GM18505 (cell line): Measurements from ENCODE around the gene SMOC1.

ENCODE experiments used
- ATAC-seq: cut with Tn5 transposase; IDR thresholded peaks from one replicate; pipeline ENCODE4 v1.9.1; 2021; ENCODE audit not compliant: unreplicated experiment
- POLR2A ChIP-seq: IDR thresholded peaks from 4 replicates; pipeline ENCODE4 v1.6.1; 2011; ENCODE audit warnings: borderline replicate concordance; ENCODE audit not compliant: insufficient read depth, insufficient read length; ENCODE audit errors: extremely low read depth

Gene SMOC1

DNA sequence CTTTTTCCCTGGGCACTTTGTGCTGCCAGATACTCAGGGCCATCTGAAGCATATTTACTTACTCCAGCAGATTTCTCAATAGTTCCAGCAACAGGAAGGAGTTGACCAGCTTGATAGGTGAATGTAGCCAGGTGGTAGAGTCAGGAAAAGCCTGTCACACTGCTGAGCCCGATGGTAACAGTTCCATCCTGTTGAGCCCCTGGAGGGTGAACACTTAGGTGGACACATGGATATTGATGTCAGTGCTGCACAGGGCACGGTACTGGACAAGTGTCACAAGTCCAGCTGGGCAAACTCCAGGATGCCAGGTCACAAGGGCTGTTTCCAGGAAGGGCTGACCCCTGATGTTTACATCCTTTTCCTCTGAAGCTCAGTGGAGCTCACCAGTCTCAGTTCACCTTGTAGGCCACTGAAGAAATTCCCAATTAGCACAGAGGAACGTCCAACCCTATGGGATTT, 2.3 kb upstream of the SMOC1 start:
- TF ChIP-seq POLR2A, result no peak
- no peak for ATAC-seq

DNA sequence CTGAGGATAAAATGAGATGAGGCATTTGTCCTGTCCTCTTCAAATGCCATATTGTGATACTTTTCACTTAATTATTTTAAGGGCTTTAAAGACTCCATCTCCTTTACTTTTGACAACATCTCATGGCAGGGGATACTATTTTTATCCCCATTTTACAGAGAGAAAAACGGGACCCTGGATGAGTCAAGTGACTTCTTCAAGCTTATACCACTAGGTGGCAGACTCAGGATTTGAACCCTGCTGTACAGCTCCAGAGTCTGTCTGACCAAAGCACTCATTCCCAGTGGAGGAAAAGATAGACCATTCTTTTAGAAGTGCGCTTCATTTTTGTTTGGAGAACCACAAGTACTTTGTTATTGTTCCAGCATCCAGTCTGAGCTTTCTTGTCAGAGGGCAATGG, 1.7 kb upstream of the SMOC1 start:
- no peak for ATAC-seq
- no peak for TF ChIP-seq POLR2A

DNA sequence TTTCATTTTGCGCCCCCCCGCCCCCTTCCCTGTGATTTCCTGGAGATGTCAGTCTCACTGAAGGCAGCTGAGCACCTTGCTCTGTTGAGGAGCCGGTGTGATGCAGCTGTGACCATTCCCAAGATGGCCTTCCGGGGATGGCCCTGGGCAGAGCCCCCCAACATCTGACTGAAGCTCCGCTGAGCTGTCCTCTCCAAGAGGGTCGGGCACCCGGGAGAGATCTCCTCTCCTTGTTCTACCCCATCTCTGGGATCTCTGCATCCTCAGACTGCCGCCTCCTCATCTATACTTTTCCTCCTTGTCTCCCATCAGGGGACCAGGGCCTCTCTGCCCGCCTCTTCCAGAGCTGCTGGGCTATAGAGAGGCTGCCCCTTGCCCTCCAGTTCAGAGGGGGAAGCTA, 965 bp upstream of the SMOC1 start:
- TF ChIP-seq POLR2A, result no peak
- ATAC-seq, result no peak

DNA sequence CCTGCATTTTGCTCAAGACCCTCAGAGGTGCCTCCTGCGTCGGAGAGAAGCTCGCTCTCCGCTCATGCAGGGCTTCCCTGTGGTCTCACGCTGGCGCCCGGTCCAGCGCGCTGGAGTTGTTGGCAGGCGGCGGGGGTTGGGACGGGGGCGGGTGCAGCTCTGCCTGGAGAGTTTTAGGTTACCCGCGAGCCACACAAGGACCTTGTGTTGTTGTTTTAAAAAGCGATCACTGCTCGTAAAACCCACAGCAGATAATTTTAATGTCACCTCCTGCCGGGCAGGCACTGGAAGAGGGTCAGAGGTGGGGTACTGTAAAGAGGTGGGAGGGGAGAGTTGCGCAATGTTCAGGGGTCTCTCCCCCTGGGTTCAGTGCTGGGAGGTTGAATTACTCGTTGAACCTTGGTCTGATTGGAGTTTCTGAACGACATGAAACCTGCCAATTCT, 850 bp downstream of the SMOC1 start:
- TF ChIP-seq POLR2A, result no peak
- no peak for ATAC-seq

DNA sequence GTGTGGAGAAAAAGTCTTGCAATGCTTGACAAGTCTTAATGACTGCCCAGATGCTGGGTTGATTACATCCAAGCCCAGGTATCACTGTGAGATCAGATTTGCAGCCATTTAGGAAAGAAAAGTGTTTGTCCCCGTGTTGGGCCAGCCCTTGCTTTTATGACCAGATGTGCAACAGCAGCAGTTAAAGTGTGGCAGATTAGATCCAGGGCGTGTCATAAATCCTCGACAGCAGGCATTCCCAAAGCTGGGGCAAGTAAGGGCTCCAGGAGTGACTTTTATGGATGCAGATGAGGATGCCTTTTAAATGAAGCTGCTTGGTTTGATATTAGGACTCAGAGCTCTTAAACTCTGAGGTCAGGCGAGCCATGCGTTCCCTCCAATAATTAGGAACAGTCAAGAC, 1.7 kb downstream of the SMOC1 start:
- no peak for ATAC-seq
- TF ChIP-seq POLR2A, result no peak

DNA sequence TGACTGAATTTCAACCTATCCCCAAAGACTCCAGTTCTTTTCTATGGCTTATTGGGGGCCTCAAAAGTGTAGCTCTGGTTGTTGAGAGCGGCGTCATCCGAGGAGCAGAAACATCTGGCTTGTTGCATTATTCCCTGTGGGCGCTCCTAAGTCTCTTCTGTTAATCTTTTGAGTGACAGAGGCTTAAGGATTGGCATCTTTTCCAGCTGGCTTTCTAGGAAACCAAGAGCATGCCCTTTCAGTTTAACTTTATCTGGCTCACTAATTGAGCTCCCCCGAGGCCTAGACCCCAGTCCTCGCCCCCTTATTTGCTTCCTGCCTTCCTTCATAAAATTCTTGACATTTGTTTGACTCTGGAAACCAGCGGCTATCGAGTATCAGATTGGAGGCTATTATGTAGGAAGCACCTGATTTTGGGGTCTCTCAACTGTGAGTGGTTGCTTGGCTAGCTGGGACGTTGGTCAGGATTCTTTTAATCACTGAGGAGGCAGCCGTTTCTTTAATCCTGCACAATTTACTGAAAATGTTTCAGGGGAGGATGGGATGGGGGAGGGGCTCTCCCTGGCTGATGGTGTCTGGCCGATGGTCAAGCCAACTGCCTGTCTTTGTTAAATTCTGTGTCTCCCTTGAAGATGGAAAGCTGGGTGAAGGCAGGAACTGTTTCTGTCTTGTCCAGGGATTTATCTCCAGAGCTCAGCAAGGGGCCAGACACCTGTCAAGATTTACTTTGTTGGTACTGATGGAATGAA, 3.1 kb downstream of the SMOC1 start:
- no peak for ATAC-seq
- no peak for TF ChIP-seq POLR2A

DNA sequence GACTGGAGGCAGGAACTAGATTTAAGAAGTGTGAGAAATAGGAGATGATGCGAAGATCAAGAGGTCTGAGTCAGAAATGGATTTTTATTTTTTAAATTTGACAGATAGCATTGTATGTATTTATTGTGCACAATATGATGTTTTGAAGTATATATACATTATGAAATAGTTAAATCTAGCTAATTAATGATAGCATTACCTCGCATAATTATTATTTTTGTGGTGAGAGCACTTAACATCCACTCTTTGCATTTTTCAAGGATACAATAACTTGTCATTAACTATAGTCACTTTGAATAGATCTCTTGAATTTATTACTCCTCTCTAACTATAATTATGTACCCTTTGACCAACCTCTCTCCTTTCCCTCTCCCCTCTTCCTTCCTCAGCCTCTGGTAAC, 3.7 kb downstream of the SMOC1 start:
- ATAC-seq, result no peak
- TF ChIP-seq POLR2A, result no peak

DNA sequence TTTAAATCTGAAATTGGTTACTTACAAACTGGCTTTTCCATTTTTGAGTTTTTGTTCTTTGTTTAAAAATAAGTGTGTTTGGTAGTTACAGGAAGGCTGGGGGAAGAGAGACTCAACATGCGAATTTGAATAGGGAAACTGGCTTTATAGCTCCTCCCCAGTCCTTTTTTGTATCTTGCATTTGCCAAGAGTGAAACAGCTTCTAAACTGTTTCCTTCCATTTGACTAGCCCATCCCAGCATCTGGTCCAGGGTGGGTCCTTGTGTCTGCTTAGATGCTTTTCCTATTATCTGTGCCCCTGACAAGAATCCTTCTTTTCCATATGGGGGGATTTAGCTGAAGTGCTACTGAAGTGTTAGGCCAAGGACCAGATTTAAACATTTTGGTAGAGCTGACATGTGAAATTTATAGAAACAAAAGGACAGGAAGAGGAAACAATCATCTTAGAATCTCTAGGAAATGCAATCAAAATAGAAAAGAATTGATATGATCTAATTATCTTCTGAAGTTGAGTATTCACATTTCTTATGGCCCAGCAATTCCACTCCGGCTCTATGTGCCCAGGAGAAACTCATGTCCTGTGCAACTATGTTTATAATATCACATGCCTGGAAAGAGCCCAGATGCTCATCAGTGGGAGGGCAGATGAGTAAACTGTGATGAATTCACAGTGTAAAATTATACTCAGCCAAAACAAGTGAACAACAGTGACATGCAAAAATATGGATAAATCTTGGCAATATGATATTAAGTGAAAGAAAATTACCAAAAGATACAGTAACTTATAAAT, 7.4 kb downstream of the SMOC1 start:
- no peak for TF ChIP-seq POLR2A
- ATAC-seq, result no peak

DNA sequence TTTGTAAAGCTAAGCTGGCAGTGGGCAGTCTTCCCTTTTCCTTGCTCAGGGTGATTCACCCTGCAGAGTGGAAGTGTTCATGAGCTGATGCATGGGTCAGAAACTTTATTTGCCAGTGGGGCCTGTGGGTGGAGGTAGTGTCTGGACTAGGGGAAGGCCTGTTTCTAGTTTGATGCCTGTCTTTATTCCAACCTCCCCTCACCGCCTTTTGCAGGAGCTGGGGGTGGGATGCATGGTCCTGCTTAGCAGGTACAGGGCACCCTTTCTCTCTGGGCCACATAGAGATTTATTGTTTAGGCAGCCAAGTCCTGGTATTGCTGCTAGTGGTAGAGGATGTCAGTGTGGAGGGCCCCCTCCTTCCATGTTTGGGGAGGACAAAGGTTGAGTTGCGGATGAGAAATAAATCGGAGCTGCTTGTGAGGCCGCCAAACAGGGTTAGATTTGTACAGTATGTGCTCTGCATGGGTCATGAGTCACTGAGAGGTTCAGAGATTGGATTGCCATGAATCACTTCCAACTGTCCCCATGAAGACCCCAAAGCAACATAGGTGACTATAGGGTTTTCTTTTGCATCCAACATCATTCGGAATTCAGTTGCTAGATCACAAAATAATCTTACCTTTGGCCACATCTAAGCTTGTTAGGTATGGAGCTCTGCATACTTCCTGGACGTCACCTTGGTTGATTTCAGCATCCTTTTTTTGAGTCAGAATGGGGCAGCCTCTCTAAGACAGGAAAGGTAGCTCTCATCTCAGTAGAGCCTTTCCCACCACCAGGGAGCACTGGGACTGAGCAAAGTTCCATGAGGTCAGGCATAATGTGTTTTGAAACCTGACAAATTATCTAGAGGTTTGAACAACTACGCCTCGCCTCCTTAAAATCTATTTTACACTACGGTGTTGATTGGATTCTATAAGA, 8.8 kb downstream of the SMOC1 start:
- no peak for ATAC-seq
- TF ChIP-seq POLR2A, result no peak

DNA sequence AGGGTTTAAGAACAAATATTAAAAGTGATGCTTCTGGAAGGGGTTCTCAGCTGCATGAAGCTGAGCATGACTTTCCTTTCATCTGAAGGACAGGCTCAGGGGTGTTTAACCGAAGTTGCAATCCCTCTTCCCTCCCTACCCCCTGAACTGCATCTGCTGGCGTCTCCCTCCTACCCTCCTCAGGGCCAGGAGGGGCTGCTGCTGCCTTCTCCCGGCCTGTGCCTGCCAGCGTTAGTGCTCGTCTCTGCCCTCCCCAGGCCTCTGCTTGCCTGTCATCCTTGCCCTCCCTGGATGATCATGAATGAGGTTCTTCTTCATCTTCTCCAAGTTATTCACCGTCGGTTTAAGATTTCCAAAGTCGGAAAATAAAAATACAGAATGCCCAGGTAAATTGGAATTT, 12.2 kb downstream of the SMOC1 start:
- no peak for TF ChIP-seq POLR2A
- ATAC-seq, result no peak

DNA sequence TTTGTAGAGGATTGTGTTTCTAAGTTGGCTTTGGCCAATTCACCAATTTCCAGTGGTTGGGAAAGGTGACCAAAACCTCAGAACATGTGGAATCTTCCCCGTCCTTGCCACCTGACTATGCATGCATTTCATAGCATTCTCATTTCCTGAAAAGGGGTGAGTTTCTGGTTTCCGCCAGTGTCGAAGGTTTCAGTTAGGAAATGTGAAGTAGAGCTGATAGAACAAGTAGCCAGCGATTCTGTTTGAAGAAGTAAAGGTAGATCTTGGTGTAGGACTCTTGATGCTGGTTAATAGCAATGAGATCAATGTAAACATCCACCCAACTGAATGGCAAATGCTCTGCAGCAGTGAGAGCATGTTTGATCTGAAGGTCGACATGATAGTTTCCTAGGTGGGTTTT, 15.9 kb downstream of the SMOC1 start:
- TF ChIP-seq POLR2A, result no peak
- no peak for ATAC-seq

DNA sequence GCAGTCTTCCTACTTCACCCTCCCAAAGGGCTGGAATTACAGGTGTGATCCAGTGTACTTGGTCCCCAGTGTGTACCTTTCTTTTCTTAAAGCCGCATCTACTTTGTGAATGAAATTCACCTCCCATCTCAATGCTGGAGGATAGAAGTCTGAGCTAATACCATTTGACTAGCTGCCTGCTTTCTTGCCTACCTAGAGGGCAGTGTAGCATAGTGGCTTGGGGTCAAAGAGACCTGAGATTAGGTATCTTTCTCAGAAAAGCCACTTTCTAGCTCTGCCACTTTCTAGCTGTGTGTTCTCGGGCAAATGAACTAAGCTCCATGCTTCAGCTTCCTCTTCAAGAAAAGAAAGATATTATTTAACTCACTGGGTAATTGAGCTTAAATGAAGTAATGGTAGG, 16.9 kb downstream of the SMOC1 start:
- TF ChIP-seq POLR2A, result no peak
- no peak for ATAC-seq

DNA sequence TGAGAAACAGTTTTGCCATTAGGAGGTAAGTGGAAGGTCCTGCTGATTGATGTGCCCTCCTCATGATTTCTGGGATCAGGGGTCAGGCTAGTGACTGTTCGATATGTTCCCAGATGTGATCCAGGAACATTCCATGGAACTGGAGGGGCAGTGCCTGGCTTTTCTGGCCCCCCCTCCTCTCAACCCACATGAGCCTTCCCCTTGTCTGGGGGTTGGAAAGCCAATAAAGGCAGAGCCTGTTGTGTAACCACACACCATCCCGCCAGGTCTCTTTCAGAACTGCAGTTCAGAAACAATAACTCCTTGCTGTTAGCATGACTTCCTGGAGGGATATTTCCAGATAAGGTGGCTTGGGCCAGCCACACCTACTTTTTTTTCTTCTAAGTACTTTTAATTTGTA, 17.8 kb downstream of the SMOC1 start:
- TF ChIP-seq POLR2A, result no peak
- no peak for ATAC-seq
